Activated CD4-positive, alpha-beta T cell treated with anti-CD3 and anti-CD28 coated beads, Interleukin-2, Interleukin-4, amounts not matched to agents 100 ng/mL and 50 ng/mL, durations not matched to agents 16 hours and 8 hours (primary cell): ENCODE measurements around the gene THRB.

Source experiments
- DNase-seq: peaks from one replicate; pipeline ENCODE4 v3.0.0-alpha.2; 2020; ENCODE audit warnings: low spot score

THRB gene

GRCh38 chr3:24142127-24142526 lies 352.5 kb downstream of the THRB start:
- no peak for DNase-seq

- DNase-seq, result no peak
These were observed 353.1 kb downstream of the THRB start for GRCh38 chr3:24141548-24141947.

- DNase-seq, result no peak
These were observed 354.9 kb downstream of the THRB start for GRCh38 chr3:24139463-24140412.

- DNase-seq, result no peak
These were observed 355.8 kb downstream of the THRB start for GRCh38 chr3:24138876-24139256.

GRCh38 chr3:24137958-24138875 lies 356.4 kb downstream of the THRB start:
- DNase-seq, result no peak

- DNase-seq, result no peak
These were observed 357.3 kb downstream of the THRB start for GRCh38 chr3:24137334-24137733.

- no peak for DNase-seq
These were observed 357.9 kb downstream of the THRB start for GRCh38 chr3:24136624-24137310.

- no peak for DNase-seq
These were observed 359.4 kb downstream of the THRB start for GRCh38 chr3:24135280-24135679.

GRCh38 chr3:24133942-24134341 lies 360.7 kb downstream of the THRB start:
- no peak for DNase-seq

GRCh38 chr3:24133436-24133835 lies 361.2 kb downstream of the THRB start:
- no peak for DNase-seq

- DNase-seq, result no peak
These were observed 365.1 kb downstream of the THRB start for GRCh38 chr3:24129549-24129948.

- no peak for DNase-seq
These were observed 366.2 kb downstream of the THRB start for GRCh38 chr3:24128199-24129005.

GRCh38 chr3:24123596-24123995 lies 371.1 kb downstream of the THRB start:
- no peak for DNase-seq

- DNase-seq, result no peak
These were observed 374.2 kb downstream of the THRB start for GRCh38 chr3:24120434-24120833.

- DNase-seq, result no peak
These were observed 375.3 kb downstream of the THRB start for GRCh38 chr3:24119321-24119751.

GRCh38 chr3:24117508-24117907 lies 377.1 kb downstream of the THRB start:
- DNase-seq, result no peak

GRCh38 chr3:24111711-24112110 lies 382.9 kb downstream of the THRB start:
- DNase-seq, result no peak

- no peak for DNase-seq
These were observed 384.6 kb downstream of the THRB start for GRCh38 chr3:24110051-24110450.

GRCh38 chr3:24101676-24102168 lies 392.9 kb downstream of the THRB start:
- no peak for DNase-seq

GRCh38 chr3:24100696-24101402 lies 393.8 kb downstream of the THRB start:
- no peak for DNase-seq
